ENCODE data around the gene IRF1.

The IRF1 gene

DNA sequence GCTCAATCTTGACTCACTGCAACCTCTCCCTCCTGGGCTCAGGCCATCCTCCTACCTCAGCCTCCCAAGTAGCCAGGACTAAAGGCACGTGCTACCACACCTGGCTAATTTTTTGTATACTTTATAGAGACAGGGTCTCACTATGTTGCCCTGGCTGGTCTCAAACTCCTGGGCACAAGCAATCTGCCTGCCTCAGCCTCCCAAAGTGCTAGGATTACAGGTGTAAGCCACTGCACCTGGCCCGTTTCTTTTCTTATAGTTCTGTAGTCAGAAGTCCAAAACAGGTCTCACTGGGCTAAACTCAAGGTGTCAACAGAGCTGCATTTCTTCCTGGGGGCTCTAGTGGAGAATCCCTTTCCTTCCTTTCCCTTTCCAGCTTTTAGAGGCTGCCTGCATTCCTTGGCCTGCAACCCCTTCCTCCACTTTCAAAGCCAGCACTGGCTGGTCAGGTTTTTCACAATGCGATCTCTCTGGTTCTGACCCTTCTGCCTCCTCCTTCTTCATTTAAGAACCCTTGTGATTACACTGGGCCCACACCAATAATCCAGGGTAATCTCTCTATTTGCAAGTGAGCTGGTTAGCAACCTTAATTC is 16.3 kb downstream of the IRF1 start:
- no peak for DNase-seq

DNA sequence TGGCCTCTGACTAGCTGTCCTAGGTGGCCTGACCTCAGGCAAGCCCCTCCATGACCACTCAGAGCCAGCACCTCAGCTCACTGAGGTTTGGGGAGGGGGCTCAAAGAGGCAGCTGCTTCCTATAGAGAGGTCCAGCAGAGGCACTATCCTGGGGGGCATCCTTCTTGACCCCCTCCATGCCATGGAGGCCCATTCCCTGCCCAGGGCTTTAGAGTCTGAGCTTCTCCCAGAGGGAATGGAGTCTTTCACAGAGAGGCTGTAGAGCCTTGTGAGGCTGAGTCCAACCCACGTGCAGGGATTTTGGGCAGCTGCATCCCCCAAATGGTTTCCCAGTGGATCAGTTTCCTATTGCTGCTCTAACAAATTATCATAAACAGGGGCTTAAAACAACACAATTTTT is 16.9 kb downstream of the IRF1 start:
- no peak for DNase-seq

DNA sequence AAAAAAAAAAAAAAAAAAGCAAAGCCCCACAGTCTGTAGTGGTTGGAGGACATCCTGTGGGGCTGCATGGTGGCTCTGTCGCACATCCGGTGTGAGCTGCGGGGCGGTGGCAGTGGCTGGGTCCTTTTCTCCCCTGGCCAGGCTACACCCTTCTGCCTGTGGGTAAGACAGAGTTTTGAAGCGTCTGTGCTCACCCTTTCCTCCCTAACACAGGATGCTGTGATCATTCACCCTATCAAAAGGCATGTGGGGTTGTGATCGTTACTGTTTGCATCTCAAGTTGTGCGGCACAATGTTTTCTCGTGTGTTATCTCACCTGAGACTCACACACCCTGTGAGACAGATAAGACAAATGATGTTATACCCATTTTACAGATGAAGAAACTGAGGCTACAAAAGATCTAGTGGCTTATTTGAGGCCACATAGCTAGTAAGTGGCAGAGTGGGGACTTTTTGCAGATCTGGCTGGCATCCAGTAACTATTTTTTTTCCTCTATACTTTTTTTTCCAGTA is 17.5 kb downstream of the IRF1 start:
- no peak for DNase-seq

DNA sequence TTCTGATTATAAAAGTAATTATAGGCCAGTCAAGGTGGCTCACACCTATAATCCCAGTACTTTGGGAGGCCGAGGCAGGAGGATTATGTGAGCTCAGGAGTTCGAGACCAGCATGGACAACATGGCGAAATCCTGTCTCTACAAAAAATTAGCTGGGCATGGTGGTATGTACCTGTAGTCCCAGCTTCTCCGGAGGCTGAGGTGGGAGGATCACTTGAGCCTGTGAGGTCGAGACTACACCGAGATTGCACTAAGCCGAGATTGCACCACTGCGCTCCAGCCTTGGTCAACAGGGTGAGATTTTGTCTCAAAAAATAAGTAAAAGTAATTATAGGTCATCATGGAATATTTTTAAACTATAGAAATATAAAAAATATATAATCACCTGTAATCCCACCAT is 18.1 kb downstream of the IRF1 start:
- DNase-seq: no peak

DNA sequence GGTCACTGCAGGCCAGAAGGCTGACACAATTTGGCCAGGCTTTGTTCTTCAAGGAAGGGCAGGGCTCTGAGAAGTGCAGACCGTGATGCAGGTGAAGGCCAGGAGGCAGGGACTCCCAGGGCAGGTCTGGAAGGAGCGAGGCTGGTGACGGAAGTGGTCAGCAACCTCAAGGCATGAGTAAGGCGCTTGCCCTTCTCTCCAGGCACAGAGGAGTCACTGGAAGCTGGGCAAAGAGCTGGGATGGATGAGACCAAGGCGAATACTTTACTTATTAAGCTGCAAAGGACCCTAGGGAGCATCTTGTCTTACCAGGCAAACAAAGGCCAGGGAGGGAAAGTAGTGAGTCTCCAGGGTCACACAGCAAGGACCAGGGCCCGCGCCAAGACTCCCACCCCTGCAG is 18.6 kb downstream of the IRF1 start:
- no peak for DNase-seq

DNA sequence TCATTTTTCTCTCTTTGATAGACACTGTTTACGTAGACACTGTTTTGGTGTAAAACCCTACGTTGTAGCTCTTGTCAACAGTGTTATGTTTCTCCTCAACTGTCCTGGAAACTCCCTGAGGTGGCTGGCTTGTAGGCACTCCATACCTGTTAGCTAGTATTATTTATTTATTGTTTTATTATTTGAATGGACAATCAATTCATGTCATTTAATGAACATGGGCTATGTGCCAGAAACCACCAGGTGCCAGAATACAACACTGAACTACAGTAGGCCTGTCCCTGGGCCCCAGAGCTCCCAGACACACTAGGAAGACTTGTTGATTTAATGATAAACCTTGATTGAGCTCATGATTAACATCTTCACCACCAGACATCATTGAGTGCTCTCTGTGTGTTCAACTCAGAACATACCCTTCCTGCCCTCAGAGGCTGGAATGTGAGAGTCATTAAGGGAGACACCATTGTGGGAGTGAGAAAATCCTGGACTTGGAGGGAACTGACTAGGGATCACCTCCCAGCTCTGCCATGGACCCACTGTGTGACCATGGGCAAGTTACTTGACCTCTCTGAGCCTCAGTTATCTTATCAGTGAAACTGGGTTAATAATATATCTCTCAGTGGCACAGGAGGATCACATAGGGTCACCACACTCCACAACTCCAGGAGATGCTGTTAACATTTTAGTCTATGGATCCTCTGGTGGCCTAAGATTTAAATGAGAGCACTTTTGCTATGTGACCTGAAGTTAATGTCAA is 19.2 kb downstream of the IRF1 start:
- DNase-seq: no peak

DNA sequence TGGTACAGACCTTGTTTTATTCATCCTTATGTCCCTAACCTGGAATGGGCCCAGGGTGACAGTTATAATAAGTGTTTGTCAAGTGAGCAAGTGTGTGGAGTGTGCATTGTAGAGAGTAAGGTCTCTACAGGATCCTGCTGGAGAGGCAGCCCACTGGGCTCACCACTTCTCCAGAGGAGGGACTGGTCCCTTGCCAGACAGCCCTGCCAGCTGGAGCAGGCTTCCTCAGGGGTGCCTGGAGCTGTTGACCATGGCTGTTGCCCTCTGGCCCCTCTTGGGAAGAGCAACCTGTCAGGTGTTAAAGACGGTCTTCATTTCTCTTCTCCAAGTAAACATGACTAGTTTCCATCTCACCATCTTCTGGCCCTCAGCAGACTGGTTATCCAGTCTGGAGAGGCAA is 20.0 kb downstream of the IRF1 start:
- DNase-seq: no peak

DNA sequence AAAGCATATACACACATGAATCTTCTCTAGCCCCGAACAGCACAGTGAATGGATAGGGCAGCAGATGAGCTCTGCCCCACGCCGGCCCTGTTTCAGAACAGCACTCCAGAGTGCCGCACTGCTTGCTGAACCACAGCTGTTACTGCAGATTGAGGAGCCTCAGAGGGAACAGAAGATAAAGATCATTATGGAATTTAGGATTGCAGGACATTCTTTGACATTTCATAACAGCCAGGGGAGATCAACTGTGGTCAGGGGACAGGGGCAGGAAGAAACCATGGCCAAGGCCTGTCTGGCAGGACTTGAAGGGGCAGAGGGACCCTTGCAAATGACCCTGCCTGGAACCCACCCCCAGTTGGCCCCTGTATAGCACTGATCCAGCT is 20.6 kb downstream of the IRF1 start:
- no peak for DNase-seq

DNA sequence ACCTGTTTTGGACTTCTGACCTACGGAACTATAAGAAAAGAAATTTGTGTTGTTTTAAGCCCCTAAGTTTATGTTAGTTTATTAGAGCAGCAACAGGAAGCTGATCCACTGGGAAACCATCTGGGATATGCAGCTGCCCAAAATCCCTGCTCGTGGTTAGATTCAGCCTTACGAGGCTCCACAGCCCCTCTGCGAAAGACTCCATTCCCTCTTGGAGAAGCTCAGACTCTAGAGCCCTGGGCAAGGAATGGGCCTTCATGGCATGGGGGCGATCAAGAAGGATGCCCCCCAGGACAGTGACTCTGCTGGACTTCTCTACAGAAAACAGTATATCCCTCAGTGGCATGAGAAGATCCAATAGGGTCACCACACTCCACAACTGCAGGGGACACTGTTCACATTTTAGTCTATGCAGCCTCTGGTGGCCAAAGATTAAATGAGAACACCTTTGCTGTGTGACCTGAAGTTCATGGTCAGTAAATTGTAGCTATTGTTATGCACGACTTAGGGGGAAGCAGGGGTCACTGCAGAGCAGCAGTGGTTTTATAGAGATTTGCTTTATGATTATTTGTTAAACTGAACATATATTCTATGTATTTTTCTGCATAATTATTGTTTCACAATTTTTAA is 21.1 kb downstream of the IRF1 start:
- no peak for DNase-seq

DNA sequence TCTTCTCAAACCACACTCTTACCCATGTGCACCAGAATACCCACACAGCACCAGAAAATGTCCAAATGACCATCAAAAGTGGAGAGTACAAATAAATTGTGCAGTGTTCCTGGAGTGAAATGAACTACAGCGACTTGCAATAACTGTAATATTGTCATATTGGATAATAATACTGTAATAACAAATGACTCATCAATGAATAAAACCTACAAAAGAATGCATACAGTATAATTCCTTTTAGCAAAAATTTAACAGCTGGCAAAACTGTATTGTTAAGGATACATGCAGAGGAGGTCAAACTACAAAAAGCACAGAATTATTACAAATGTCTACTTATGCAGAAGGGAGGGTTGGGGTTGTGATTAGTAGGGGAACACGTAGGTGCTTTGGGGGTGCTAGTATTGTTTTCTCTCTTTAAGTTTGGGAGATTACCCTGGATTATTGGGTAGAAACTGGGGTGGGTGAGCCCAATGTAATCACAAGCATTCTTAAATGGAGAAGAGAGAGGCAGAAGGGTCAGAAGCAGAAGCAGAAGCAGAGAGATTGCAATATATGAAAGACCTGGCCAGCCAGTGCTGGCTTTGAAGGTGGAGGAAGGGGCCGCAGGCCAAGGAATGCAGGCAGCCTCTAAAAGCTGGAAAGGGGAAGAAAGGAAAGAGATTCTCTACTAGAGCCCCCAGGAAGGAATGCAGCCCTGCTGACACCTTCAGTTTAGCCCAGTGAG is 21.8 kb downstream of the IRF1 start:
- no peak for DNase-seq

DNA sequence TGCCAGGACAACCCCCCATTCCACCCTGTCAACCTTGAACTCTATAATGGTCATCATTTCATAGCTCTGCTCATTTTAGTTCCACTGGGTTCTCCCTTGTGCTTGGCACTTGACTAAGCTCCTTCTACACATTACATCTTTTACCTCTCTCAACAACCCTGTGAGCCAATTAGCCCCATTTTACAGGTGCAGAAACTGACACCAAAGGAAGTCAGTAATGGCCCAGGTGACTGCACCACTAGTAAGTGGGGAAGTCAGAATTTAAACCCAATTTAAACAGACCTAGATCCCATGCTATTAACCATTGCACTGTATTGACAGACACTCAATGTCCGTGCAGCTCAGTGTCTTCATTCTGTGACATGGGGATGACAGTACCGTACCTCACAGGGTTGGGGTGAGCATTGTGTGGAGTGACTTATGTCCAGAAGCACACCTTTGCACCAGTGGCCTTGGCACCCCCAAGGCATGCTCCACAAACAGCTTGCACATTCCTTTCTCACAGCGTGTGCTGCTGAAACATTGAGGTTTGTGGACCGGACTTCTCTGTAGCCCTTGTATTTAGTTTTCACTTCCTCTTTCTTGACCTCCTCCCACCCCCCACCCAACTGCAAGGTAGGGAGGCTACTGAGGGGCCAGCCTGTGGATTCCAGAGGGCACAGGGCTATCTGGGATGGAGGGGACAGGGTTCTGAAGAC is 23.1 kb downstream of the IRF1 start:
- no peak for DNase-seq

DNA sequence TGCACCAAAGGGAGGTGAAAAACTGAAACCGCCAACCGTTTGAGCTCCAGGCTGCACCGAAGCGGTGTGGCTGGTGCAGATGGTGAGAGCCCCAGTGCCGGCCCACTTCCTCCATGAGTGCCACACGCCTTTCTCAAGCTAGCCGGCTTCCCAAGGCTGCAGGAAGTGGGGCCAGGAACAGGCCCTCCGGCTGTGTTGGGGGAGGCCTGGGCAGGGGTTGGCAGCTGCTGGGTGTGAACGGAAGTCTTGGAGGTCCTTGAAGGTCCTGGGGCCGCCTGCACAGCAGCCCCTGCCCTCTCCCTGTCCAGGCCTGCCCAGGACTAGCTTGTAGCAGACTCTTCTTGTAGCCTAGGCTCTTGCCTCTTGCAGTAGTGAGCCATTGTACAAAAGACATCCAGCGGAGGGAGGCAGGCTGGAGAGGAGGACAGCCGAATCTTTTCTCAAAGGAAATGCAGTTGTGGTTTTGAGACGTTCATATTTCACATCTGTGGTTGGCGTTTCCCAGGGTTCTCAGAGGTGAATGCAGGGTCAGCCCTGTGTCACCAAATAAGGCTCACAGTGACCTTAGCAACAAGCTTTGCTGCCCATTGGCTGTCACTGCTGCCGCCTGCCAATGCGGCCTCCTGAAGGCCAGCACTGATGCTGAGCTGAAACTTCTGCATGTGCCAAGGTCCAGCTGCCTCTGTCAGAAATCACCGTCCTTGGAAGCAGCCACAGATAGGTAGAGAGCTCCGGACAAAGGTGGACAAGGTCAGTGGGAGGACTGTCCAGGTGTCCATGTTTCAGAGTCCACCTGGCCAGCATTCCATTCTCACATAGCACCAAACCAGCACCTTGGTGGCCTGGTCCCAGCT is 23.9 kb downstream of the IRF1 start:
- no peak for DNase-seq

DNA sequence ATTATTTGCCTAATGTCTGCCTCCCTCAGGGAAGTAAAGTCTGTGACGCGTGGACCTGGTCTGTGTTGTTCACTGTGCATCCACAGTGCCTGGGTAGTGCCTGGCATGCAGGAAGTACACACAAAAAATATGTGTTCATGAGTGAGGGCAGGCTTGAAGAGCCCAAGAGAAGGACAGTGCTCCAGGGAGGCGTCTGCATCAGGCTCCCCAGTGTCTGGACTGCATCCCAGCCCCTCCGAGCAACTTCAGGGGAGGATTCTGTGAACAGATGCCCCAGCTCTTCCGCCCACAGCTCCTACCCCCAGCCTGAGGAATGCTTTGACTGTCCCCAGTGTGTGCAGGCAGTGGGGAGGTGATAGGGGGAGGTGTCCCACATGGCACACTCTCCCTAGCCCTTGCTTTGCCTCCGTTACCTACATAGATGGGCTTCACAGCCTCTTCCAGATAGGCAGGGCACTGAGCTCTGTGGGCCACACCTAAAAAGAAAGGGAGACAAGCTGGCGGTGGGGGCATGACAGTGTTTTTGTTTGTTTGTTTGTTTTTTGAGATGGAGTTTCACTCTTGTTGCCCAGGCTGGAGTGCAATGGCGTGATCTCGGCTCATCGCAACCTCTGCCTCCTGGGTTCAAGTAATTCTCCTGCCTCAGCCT is 25.4 kb downstream of the IRF1 start:
- DNase-seq: no peak

DNA sequence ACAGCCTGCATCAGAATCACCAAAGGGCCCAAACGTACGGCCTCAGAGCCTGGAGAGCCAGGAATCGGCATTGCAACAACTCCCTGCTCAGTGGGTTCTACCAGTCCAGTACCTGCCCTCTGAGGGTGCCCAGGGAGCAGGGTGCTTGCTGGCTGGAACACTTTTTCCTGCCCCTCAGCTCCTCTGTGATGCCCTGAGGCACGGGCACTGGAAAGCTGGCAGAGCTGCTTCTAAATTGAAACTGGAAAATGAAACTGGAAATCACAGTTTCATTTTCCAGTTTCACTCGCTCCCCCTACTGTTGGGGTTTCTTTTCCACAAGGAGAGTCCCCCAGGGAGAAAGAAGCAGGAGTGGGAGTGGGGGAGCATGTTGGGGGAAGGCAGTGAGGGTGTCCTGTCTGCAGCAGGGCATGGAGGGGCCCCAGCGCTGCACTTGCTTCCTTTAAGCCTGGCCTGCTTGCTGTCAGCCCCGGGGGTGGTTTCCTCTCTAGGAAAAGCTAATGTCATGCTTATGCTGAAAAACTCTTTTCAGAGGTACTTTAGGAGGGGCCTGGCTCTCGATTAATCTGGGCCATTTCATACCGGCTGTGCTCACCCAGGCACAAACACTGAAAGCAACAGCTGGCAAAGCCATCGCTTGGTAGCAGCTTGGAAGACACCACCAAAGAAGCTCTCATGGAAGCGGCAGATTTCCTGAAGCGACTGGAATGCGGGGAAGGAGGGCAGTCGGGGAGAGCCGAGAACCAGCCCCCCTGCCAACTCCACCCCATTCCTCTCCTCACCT is 26.2 kb downstream of the IRF1 start:
- DNase-seq: no peak

DNA sequence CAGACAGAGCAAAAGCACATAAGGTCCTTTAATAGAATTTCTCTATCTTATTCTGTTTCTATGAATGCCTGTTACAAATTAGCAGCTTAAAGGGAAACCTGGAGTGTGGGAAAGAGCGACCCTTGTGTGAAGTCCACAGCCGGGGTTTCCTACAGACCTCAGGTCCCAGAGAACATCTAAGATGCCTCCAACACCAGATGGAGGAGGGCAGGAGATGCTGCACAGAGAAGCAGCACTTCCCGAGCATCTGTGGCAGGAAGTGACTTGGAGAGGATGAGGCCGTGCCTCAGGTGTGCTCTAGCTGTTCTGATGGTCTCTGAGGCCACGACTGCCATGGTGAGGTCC is 26.8 kb downstream of the IRF1 start:
- no peak for DNase-seq

DNA sequence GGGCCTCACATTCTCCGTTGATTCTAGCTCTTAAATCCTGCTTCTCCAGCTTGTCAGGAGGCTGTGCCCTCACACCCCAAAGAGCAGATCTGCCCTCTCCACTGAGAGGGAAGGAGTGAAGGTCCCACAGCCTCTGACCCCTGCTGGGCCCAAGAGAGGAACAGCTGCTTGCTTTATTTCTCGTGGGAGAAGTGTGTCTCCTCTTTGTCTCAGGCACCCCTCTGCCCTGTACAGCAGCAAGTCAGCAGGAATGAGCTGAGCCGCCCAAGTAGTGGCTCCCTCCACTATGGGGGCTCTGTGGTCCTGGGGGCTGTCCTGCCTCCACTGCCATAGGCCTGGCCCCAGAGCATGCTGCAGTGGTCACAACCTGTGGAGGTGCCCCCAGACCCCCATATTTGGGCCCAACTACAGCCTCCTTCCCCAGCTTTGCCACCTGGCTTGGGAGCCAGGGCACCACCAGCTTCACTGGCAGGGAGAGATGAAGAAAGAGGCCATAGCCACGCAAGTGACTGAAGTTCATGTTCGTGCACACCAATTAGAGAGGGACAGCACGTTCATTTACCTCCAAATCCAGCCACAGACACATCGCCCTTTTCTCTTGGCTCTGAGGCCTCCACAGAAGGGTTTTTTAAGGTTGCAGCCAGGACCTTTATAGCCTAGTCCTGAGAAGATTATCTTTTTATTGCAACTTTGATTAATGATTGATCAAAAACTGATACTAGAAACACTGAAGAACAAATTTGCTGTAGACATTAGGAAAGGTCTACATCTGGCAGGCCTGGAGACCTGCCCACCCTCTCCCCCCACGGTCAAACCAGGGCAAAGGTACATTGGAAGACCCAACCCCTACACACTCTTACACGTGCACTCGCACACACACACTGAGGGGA is 27.5 kb downstream of the IRF1 start:
- no peak for DNase-seq

DNA sequence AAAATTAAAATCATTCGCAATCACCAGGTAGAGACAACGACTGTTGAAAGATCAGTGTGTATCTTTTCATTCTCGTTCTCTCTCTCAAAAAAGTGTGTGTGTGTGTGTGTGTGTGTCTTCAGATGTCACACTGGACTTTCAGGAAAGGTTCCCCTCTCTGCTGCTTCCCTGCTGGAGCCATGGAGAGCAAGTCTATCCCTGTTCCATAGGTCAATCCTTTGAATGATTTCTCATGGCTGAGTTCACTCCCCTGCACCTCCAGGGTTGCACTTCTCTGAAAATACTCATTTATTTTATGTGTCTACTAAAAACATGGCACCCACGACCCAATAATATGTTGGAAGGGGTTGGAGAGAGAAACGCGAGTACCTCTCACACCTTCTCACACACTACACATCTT is 28.2 kb downstream of the IRF1 start:
- DNase-seq: no peak

DNA sequence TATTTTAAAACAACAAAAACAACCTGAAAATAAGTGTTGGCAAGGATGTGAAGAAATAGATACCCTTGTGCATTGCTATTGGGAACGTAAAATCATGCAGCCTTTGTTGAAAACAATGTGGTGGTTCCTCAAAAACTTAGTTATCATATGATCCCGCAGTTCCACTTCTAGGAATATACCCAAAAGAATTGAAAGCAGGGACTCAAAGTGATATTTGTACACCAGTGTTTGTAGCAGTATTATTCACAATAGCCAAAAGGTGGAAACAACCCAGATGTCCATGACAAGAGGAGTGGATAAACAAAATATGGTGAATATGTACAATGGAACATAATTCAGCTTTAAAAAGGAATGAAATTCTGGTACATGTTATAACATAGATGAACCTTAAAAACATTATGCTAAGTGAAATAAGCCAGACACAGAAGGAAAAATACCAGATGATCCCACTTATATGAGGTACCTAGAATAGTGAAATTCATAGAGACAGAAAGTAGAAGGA is 29.0 kb downstream of the IRF1 start:
- no peak for DNase-seq

DNA sequence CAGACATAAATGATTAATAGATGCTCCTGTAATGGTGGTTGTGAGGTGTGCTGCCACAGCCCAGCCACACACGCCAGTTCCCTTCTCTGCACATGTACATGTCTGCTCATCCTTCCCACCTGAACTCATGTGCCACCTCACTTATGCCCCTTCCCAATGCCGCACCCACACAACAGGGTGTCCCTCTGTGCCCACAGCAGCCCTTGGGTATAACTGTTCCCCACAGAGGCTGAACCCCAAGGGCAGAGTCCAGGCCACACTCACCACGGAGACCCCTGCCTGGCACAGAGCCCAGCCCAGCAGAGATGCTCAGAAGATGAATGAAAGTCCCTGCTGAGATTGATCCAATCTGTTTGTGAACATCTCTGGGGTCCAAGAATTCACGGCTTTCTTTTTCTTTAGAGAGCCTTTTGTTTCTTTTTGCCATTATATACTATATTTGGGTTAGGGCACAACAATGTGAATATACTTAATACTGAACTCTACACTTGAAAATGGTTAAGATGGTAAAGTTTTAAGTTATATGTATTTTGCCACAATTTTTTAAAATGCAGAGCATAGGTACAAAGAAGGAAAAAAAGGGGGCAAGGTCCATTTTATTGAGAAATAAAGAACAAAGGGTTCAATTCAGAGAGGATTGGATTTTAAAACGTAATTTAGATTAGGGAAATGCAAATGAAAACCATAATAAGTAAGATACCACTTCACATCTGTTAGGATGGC is 29.6 kb downstream of the IRF1 start:
- DNase-seq: no peak
